ENCODE data around the gene TNIK. TPM values are rescaled to one million over a fixed set of nuclear protein-coding genes. Genes with fewer than 3 reads are reported as not detected.

TNIK gene
- 21.5 and 24.2 TPM in 2 replicates for total RNA-seq (ENCODE audit: low replicate concordance)

DNA sequence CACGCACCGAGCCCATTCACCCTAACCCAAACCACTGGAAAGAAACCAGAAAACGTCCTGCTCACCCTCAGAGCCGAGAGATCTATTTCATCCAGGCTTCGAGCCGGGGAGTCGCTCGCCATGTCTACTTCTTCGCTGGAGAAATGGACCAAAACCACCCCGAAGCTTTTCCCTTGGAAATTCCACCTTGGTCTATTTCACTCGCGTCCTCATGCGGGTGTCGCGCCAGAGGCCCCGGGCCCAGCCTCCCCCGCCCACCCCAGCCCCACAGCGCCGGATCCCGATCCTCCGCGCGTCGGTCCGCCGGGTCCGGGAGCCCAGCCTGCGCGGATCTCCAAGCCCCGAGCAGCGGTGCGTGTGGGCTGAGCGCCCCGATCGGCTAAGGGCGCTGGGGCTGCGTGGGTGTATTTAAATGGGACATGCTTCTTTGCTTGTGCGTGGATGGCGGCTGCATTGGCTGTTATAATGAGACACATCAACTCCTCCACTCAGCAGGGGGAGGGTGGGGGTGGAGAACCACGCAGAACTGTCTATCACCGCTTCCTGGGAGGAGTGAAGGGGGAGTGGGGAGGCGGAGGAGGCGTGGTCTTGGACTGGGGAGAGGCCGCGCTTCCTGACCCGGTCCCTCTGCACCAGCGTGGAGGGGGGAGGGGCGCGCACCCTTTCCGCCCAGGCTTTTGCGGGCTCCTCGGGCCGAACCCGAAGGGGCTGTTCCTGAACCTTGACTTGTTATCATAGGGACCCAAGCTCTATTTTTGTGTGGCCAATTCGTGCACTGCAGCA is at the start of gene TNIK:
Gene TNIK (minus strand): TSS at position 464 of the 783 bp plus-strand sequence. CDS start 342 bp downstream, at position 122.
- TF ChIP-seq, protein P1, sequence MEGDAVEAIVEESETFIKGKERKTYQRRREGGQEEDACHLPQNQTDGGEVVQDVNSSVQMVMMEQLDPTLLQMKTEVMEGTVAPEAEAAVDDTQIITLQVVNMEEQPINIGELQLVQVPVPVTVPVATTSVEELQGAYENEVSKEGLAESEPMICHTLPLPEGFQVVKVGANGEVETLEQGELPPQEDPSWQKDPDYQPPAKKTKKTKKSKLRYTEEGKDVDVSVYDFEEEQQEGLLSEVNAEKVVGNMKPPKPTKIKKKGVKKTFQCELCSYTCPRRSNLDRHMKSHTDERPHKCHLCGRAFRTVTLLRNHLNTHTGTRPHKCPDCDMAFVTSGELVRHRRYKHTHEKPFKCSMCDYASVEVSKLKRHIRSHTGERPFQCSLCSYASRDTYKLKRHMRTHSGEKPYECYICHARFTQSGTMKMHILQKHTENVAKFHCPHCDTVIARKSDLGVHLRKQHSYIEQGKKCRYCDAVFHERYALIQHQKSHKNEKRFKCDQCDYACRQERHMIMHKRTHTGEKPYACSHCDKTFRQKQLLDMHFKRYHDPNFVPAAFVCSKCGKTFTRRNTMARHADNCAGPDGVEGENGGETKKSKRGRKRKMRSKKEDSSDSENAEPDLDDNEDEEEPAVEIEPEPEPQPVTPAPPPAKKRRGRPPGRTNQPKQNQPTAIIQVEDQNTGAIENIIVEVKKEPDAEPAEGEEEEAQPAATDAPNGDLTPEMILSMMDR (IDR thresholded peaks at IDR 0.05; ENCODE audit: insufficient read depth, low read length): peak; percentile 37
- DNase-seq (ENCODE audit: low read depth): peak; percentile 91
- peak within 1 kb of the TSS; percentile 87 for H3K4me3 ChIP-seq (ENCODE audit: low read depth, low read length)

DNA sequence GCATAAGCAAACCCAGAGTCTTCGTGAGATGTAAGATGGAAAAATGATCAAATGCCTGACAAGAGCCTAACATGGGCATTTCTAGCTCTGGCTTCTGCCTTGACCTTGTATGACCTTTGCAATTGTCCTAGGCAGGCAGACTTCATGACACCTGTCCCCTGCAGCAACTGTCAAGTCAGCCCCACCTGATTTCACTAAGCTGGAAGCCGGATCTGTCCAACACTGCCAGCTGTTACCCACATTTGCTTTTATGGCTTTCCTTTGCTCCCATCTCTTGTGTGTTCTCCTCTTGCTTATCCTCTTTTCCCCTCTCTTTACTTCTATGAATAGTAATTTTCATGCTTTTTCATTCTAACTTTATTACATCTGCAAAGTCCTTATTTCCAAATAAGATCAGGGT is 48.5 kb upstream of the TNIK start:
- no peak overlapping the region for H3K4me3 ChIP-seq (ENCODE audit: low read depth, low read length)
- DNase-seq (ENCODE audit: low read depth): no peak
- TF ChIP-seq, protein P1 (IDR thresholded peaks at IDR 0.05; ENCODE audit: insufficient read depth, low read length): no peak

DNA sequence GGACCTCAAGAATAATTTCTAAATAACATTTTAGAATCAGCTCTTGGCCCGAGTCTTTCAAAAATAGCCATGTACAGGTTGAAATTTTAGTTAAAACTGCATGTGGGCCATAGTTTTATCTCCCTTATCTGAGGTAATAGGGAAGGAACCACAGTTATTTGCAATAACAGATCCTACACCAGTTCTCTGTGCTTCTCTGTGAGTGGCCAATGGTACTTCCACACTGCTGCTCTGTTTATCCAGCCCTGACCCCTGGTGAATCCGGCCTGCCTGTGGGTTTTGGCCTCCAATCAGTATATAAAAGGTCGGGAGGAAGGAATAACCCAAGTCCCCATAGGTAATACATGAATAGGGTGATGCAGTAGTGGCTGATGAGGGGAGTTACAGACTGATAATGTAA is 48.0 kb upstream of the TNIK start:
- no peak overlapping the region for H3K4me3 ChIP-seq (ENCODE audit: low read depth, low read length)
- TF ChIP-seq, protein P1 (IDR thresholded peaks at IDR 0.05; ENCODE audit: insufficient read depth, low read length): no peak
- no peak for DNase-seq (ENCODE audit: low read depth)

DNA sequence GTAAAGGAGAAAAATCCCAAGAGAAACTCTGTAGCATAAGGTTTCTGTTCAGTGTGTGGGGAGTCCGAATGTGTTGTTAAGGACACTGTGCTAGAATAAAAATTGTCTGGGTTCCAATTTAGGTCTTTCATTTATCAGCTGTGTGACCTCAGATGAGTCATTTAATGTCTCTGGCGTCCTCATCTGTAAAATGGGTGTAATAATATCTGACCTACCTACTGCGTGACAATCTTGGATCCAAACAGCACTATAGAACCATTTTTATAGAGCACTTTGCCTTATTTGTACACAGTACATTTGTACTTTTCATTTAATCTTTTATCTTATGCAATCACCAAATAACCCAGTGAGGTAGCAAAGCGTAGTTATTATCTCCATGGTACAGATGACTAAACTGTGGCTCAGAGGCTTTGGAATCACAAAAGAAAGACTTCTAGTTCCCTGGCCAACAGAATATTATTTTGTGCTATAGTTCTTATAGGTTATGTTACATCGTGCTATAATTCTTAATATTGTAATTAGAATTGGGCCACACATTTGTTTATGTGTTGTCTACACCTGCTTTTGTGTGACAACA is 46.6 kb upstream of the TNIK start:
- TF ChIP-seq, protein P1 (IDR thresholded peaks at IDR 0.05; ENCODE audit: insufficient read depth, low read length): no peak
- H3K4me3 ChIP-seq (ENCODE audit: low read depth, low read length): no peak overlapping the region
- DNase-seq (ENCODE audit: low read depth): peak; percentile 59

DNA sequence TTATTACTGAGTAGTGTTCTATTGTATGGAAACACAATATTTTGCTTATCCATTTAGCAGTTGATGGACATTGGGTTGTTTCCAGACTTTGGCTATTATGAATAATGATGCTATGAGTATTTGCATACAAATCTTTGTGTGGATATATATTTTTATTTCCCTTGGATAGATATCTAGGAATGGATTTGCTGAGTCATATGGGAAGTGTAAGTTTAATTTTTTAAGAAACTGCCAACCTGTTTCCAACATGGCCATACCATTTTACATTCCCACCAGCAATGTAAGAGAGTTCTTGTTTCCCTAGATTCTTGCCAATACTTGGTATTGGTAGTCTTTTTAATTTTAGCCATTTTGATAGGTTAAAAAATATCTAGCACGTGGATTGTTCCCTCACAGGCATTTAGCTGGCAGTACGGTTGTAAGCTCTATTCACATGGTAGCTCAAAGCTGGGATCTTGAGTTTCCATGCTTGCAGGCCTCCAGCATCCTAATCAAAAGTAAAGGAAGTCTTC is 45.7 kb upstream of the TNIK start:
- H3K4me3 ChIP-seq (ENCODE audit: low read depth, low read length): no peak overlapping the region
- TF ChIP-seq, protein P1 (IDR thresholded peaks at IDR 0.05; ENCODE audit: insufficient read depth, low read length): no peak
- DNase-seq (ENCODE audit: low read depth): no peak

DNA sequence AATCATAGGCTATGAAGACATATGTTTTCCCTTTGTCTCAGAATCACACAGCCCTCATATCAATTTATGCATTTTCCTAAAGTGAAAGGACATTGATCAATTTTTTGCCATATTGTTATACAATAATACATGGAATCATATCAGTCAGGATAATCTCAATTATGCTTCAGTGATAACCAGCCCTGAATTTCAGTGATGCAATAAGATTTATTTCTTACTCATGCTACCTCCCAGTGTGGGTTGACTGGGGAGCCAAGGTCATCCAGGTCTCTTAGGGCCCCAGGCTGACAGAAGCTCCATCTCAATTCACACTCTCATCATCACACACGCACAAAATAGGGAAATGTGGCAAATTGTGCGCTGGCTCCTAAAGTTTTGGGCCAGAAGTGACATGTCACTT is 44.2 kb upstream of the TNIK start:
- TF ChIP-seq, protein P1 (IDR thresholded peaks at IDR 0.05; ENCODE audit: insufficient read depth, low read length): no peak
- no peak overlapping the region for H3K4me3 ChIP-seq (ENCODE audit: low read depth, low read length)
- no peak for DNase-seq (ENCODE audit: low read depth)

Measured in fibroblast of the aortic adventitia (primary cell).